Gastrocnemius medialis (tissue), 4 donors: ENCODE measurements around the gene BIRC7. TPM values are rescaled to one million over a fixed set of nuclear protein-coding genes. Genes with fewer than 3 reads are reported as not detected.

ENCODE experiments used
- ATAC-seq, 2 donors: fragments of 150-250 bp; one replicate each; pipeline ENCODE4 v1.9.1; 2016
- DNase-seq, 2 donors: peaks; one replicate each; pipeline ENCODE4 v3.0.0-alpha.2; 2019
- H3K27ac ChIP-seq, 4 donors: fragments of 200-600 bp; sonication (generic); 1 replicate in 1 of 4; 2 replicates in 3 of 4; pipeline ENCODE4 v1.5.1; 2016 to 2018; ENCODE audit warnings: mild to moderate bottlenecking in 2 of 4, moderate library complexity in 1 of 4
- H3K27me3 ChIP-seq, 3 donors: fragments of 200-600 bp; sonication (generic) in 2 of 3; 1 replicate in 1 of 3; 2 replicates in 2 of 3; pipeline versions ENCODE4 v1.5.1 to v1.6.0; 2016 to 2019; ENCODE audit warnings: mild to moderate bottlenecking in 1 of 3, moderate library complexity in 1 of 3
- H3K36me3 ChIP-seq, 2 donors: fragments of 200-600 bp; sonication (generic) in 1 of 2; one replicate each; pipeline ENCODE4 v1.5.1; 2017 to 2018
- H3K4me1 ChIP-seq, 2 donors: fragments of 200-600 bp; sonication (generic) in 1 of 2; one replicate each; pipeline ENCODE4 v1.5.1; 2016 to 2017; ENCODE audit warnings: mild to moderate bottlenecking in 2 of 2
- H3K4me3 ChIP-seq, 4 donors: fragments of 200-600 bp; sonication (generic) in 3 of 4; 1 replicate in 1 of 4; 2 replicates in 3 of 4; pipeline ENCODE4 v1.5.1; 2016 to 2019; ENCODE audit warnings: mild to moderate bottlenecking in 2 of 4
- H3K9me3 ChIP-seq, 3 donors: fragments of 200-600 bp; sonication (generic) in 2 of 3; 1 replicate in 1 of 3; 2 replicates in 2 of 3; pipeline ENCODE4 v1.5.1; 2016 to 2019
- CTCF ChIP-seq, 5 experiments: fragments of 450-650 bp in 3 of 5; fragments of 200-600 bp in 2 of 5; sonication (generic) in 2 of 5; IDR thresholded peaks in 4 of 5; conservative IDR thresholded peaks in 1 of 5; 1 replicate in 4 of 5; 2 replicates in 1 of 5; pipeline ENCODE4 v1.5.1; 2016 to 2019; ENCODE audit warnings: antibody characterized with exemption in 5 of 5, mild to moderate bottlenecking in 3 of 5, moderate library complexity in 3 of 5
- POLR2A ChIP-seq, 2 donors: fragments of 450-650 bp; IDR thresholded peaks; one replicate each; pipeline ENCODE4 v1.6.1; 2017; ENCODE audit warnings: antibody characterized with exemption in 2 of 2, mild to moderate bottlenecking in 2 of 2, moderate library complexity in 2 of 2
- in situ Hi-C, 4 donors: fragments of 200-750 bp; cut with MboI; loops; one replicate each; pipeline versions ENCODE4 v1.15.0 to v1.8.0; 2017; ENCODE audit warnings: low sequenced_read_pairs in 4 of 4
- intact Hi-C: fragments of 100-400 bp; cut with DNase I; formaldehyde crosslinking; loops from one replicate; pipeline ENCODE4 v1.15.1; 2023; ENCODE audit warnings: low total_unique reads
- total RNA-seq, 4 donors: library from RNA; depleted of rRNA; stranded (reverse); fragments of >200 nt; gene quantifications; one replicate each; pipeline versions ENCODE4 v1.1.0 to v1.2.3, GENCODE V29; 2016

The BIRC7 gene
- total RNA-seq, 4 donors from 2014 or later, result not detected

GRCh38 chr20:63194797-63195173, 40.9 kb upstream of the BIRC7 start:
- Histone ChIP-seq H3K4me1 (peaks cover 20 to 25% of the 10 kb centered on the region in 2 donors), H3K36me3 (peaks cover 0 to 19% of the 10 kb centered on the region in 2 donors), H3K9me3 (no peaks in the 10 kb centered on the region), H3K27me3 (no peaks in the 10 kb centered on the region), H3K4me3 (no peak overlapping the region), H3K27ac (no peak overlapping the region)
- ATAC-seq (no peak), DNase-seq (no peak)
- in situ Hi-C loops (no loop called here), intact Hi-C loops (no loop called here)
- TF ChIP-seq POLR2A (IDR thresholded peaks at IDR 0.05) (no peak), CTCF (IDR thresholded peaks at IDR 0.05 in 4 of 5, conservative IDR thresholded peaks at IDR 0.05 in 1 of 5) (no peak)

- intact Hi-C loops, result no loop called here
- Histone ChIP-seq H3K4me3 (no peak overlapping the region), H3K9me3 (no peaks in the 10 kb centered on the region), H3K36me3 (peaks cover 0 to 32% of the 10 kb centered on the region in 2 donors), H3K27ac (peak overlapping the region in 1 of 4 donors; percentile 12), H3K4me1 (peaks cover 20 to 25% of the 10 kb centered on the region in 2 donors), H3K27me3 (no peaks in the 10 kb centered on the region)
- ATAC-seq (peak in 1 of 2 donors; percentile 33), DNase-seq (no peak)
- in situ Hi-C loops, result no loop called here
- no peak for TF ChIP-seq POLR2A (IDR thresholded peaks at IDR 0.05)
- TF ChIP-seq CTCF (IDR thresholded peaks at IDR 0.05 in 4 of 5, conservative IDR thresholded peaks at IDR 0.05 in 1 of 5), result no peak
Observed at GRCh38 chr20:63196768-63197470, 38.8 kb upstream of the BIRC7 start.

- Histone ChIP-seq H3K27me3 (no peaks in the 10 kb centered on the region), H3K4me1 (peaks cover 20 to 25% of the 10 kb centered on the region in 2 donors), H3K36me3 (peaks cover 0 to 48% of the 10 kb centered on the region in 2 donors), H3K27ac (no peak overlapping the region), H3K4me3 (no peak overlapping the region), H3K9me3 (no peaks in the 10 kb centered on the region)
- intact Hi-C loops, result no loop called here
- in situ Hi-C loops, result no loop called here
- no peak for ATAC-seq
- DNase-seq, result no peak
- TF ChIP-seq POLR2A (IDR thresholded peaks at IDR 0.05), result no peak
- no peak for TF ChIP-seq CTCF (IDR thresholded peaks at IDR 0.05 in 4 of 5, conservative IDR thresholded peaks at IDR 0.05 in 1 of 5)
Observed at GRCh38 chr20:63198606-63199005, 37.1 kb upstream of the BIRC7 start.

GRCh38 chr20:63202021-63202420, 33.7 kb upstream of the BIRC7 start:
- DNase-seq (no peak), ATAC-seq (no peak)
- Histone ChIP-seq H3K27ac (no peak overlapping the region), H3K4me1 (peaks cover 17 to 21% of the 10 kb centered on the region in 2 donors), H3K36me3 (peaks cover 0 to 44% of the 10 kb centered on the region in 2 donors), H3K9me3 (no peaks in the 10 kb centered on the region), H3K4me3 (no peak overlapping the region), H3K27me3 (no peaks in the 10 kb centered on the region)
- TF ChIP-seq POLR2A (IDR thresholded peaks at IDR 0.05) (no peak), CTCF (IDR thresholded peaks at IDR 0.05 in 4 of 5, conservative IDR thresholded peaks at IDR 0.05 in 1 of 5) (no peak)
- in situ Hi-C loops (no loop called here), intact Hi-C loops (no loop called here)
